NCI-H1436 treated with DMSO at 0.1 percent for 48 hours (cell line): Measurements from ENCODE around the gene ZNF335.
"Not testable (repeated sequence)": the region's sequence is repeated elsewhere in the genome, so short reads cannot be mapped to it uniquely, and the experiment has no call there.

Experiments used
- DNase-seq: peaks from one replicate; lab custom pipeline; 2025; lab: John Stamatoyannopoulos, UW

Gene ZNF335

DNA sequence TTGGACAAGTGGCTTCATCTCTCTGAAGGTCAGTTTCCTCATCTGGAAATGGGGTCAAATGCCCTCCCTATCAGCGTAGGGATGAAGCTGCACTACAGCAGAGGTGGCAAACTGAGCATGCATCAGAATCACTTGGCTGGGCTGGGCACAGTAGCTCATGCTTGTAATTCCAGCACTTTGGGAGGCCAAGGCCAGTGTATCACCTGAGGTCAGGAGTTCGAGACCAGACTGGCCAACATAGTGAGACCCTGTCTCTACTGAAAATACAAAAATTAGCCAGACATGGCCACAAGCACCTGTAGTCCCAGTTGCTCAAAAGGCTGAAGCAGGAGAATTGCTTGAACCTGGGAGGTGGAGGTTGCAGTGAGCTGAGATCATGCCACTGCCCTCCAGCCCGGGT is 30.0 kb upstream of the ZNF335 start:
- DNase-seq = no peak

DNA sequence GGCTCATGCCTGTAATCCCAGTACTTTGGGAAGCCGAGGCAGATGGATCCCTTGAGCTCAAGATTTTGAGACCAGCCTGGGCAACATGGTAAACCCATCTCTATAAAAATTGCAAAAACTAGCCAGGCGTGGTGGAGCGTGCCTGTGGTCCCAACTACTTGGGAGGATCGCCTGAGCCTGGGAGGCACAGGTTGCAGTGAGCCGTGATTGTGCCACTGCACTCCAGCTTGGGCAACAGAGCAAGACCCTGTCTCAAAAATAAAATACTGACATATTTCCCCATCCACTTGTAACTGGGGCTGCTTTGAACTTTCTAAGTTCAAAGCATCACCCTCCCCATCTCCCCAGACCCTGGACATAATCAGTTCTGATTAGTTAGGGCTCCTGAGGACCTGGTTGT is 29.5 kb upstream of the ZNF335 start:
- DNase-seq = no peak

DNA sequence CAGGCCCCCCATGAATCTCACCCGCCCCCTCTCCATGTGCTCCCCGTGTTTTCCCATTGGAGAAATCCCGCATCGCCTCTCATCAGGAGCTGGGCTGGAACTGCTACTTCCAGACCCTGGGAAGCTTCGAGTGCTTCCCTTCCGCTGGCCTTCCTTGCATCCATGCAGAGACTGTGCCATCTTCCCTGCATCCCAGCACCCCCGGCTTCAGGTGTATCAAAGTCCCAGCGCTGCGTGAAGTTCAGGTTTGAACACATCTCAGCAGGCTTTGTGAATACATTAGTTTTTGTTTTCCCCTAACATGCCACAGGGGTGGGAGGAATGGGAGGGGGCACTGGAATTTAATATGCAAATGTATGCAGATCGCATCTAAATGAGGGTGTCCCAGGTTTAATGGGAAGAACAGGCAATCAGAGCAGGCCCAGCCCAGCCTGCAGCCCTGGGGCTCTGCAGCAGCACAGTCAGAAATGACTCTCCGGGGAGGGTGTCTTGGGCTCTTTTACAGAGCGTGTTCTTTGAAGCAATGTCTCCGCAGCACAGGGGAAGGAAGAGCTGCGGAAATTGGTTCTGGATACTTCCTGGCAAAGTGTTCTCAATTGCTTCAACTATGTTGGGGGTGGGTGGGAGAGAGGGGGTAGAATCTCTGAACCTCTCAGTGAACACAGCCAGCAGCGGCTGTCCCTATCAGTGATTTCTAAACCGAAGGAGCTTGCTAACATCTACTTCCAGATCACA is 28.4 kb upstream of the ZNF335 start:
- no peak for DNase-seq

DNA sequence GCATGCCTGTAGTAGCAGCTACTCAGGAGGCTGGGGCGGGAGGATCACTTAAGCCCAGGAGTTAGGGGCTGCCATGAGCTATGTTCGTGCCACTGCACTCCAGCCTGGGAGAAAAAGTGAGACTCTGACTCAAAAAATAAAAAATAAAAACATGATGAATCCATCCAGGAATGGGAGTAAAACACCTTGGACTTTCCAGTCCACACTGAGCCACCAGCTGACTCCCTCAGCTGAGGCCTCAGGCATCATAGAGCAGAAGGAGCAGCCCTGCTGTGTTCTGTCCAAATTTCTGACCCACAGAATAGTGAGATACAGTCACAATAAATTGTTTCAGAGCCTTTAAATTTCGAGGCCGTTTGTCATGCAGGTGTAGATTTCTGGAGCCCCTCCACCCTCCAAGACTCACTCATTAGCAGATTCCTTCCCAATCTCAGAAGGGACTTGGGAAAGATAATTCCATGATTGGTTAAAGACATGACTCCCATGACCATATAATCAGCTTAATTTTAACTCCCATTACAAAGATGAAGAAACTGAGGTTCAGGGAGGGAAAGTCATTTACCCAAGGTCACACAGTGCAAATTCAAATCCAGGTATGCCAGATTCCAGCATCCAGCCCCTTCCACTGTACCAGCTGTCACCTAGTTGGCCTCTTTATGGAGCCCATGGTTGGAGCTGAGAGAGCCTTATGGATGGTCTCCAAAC is 27.7 kb upstream of the ZNF335 start:
- no peak for DNase-seq

DNA sequence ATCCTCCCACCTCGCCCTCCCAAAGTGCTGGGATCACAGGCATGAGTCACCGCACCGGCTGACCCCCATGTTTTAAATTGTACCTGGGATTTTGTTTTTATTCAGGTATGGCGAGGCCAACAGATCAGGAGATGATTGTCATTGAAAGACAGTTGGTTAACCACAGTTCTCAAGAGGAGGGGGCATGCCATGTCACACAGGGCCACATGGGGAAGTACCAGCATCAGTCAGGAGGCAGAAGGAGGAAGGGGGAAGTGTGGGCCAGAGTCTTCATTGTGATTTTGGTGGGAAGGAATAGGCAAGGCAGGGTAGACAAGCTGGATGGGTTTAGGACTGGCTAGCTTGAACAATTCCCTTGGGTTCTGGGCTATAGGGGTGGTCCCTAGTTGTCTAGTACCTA is 26.8 kb upstream of the ZNF335 start:
- no peak for DNase-seq

DNA sequence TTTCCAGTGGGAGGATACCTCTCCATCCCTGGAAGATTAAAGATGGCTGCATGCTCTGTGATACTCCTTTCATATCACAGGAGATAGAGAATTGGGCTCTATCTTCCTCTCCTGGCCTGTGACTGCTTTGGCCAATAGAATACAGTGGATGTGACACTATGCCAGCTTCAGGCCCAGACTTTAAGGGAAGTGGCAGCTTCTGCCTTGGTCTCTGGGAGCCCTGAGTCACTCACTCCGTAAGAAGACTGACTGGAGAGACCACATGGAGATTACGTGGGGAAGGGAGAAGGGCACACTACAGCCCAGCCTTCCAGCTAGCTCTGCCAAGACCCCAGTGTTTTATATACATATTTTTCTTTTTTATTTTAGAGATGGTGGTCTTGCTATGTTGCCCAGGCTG is 26.3 kb upstream of the ZNF335 start:
- DNase-seq = no peak

DNA sequence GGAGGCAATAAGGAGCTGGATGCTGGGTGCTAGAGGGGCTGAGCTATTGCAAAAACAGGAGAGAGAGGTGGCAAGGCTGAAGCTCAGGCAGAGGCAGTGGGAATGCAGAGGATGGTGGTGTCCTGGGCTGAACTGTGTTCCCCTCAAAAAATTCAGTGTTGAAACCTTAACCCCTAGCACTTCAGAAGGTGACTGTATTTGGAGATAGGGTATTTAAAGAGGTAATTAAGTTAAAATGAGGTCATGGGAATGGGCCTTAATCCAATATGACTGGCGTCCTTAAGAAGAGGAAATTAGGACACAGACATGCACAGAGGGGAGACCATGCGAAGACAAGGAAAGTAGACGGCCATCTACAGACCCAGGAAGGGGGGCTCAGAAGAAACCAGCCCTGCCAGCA is 25.2 kb upstream of the ZNF335 start:
- no peak for DNase-seq

DNA sequence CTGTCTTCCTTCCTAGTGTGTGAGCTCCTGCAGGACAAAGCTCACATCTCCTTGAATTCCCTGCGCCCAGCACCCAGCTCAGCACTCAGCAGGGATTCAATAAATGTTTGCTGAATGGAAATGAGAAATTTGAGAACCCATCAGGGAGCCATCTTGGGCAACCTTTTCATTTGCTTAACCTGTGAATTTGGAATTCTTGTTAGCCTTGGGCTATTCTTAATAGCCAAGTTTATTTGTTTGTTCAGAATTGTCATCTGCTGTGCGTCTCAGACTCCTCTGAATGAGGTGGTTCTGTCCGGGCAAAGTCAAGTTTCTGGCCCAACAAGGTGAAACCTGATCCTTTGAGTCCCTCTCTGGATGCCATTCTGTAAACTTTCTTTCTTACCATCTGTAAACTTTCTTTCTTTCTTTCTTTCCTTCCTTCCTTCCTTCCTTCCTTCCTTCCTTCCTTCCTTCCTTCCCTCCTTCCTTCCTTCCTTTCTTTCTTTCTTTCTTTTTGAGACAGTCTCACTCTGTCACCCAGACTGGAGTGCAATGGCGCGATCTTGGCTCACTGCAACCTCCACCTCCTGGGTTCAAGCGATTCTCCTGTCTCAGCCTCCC is 23.6 kb upstream of the ZNF335 start:
- not testable (repeated sequence) for DNase-seq

DNA sequence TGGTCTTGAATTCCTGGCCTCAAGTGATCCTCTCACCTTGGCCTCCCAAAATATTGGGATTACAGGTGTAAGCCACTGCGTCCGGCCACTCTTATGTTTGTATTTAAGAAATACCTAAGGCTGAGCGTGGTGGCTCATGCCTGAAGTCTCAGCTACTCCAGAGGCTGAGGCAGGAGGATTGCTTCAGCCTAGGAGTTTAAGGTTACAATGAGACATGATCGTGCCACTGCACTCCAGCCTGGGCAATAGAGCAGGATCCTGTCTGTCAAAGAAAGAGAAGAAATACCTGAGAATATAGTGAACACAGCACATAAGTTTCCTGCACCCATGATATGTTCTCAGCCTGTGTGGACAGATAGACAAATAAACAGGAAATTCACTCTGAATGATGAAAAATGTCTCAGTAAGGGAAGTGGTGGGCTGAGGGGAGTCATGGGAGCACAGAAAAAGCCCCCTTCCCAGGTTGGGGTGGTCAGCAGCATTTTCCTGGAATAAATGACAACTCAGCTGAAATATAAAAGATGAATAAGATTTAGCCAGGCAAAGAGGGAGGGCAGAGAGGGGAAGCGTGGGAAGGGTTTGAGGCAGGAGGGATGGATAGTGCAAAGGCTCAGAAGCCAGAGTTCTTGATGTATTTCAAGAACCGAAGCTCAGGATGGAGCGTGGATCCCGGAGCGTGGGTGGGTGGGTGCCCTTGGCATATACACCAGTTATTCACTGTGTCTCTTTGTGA is 22.9 kb upstream of the ZNF335 start:
- DNase-seq = no peak

DNA sequence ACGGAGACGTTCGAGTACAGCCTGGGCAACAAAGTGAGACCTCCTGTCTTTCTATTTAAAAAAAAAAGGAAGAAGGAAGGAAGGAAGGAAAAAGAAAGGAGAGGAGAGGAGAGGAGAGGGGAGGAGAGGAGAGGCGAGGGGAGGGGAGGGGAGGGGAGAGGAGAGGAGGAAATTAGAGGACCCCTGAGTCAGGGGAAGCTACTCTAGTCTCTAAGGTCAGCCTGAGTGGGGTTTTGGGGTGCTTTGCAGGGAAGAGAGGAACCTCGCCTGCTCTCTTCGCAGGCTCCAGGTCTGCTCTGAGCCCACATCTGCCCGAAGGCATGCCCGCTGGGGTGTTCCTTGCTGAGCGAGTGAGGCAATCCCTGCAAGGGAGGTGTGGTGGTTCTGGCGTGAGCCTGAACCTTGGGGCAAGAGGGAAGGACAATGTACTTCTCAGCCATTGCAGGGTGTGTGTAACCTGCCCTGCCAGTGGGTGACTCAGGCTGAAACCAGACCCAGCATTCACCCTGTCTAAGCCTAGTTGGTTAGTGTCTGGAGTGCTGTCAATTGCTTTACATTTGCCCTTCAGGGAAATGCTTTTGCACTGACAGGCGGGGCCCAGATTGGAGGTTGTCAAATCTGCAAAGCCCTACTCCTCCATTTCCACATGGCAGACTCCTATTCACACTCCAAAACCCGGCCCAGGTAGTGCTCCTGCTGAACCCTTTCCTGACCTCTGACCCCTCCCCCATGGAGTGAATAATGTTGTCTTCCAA is 21.4 kb upstream of the ZNF335 start:
- DNase-seq = no peak

DNA sequence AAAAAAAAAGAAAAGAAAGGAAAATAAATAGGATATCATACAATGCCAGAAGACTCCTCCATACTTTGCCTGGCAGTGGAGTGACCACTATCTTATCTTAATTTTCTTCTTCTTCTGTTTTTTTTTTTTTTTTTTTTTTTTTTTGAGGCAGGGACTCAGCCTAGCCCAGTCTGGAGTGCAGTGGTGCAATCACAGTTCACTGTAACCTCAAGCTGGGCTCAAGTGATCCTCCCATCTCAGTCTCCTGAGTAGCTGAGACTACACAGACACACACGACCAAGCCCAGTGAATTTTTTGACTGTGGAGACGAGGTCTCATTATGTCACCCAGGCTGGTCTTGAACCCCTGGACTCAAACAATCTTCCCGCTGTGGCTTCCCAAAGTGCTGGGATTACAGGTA is 19.6 kb upstream of the ZNF335 start:
- DNase-seq = no peak

DNA sequence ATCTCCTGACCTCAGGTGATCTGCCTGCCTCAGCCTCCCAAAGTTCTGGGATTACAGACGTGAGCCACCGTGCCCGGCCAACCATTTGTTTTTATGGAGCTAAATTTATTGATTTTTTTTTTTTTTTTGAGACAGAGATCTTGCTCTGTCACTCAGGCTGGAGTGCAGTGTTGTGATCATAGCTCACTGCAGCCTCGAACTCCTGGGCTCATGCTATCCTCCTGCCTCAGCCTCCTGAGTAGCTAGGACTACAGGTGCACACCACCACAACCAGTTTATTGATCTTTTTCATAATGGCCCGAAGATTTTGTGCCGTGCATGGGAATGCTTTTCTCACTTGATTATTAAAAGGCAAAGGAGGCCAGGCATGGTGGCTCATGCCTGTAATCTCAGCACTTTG is 16.8 kb upstream of the ZNF335 start:
- DNase-seq = not testable (repeated sequence)

DNA sequence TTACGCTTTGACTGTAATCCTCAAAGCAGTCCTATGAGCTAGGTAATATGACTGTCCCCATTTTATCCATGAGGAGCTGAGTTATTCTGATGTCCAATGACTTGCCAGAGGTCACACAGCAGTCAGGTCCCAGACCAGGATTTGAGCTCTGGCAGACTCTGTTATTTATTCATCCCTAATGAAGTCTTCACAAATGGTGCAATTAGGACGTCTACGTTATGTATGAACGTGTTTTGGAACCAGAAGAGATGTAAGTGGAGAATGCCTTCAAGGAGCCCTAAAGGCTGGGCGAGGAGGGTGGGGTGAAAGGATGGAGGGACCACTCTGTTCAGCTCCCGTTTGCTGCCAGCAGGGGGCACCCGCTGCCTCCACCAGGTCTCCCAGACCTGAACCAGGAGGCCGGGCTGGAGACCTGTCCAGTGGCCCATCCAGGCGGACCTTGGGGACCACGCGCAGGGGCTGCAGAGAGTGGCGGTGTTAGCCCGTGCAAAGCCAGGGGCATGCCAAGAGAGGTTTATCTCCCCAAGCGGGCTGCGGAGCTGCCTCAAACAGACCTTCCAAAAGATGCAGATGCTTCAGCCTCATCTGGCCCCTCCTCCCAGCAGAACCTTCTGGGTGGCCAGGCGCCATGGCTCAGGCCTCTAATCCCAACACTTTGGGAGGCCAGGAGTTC is 15.2 kb upstream of the ZNF335 start:
- DNase-seq = no peak

DNA sequence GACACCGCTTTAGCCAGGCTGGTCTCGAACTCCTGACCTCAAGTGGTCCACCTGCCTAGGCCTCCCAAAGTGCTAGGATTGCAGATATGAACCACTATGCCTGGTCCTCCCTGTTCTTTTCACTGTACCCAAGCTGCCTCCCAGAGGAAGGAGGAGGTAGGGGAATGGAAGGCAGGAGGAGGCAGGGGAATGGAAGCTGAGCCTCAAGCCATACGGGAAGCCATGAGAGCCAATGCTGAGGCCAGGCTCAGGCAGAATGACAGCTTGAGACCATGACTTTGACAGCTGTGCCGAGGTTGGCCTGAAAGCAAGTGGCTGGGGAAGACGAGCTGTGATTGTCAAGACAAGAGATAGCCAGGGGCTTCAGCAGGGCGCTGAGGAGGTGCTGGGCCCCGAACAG is 13.6 kb upstream of the ZNF335 start:
- no peak for DNase-seq

DNA sequence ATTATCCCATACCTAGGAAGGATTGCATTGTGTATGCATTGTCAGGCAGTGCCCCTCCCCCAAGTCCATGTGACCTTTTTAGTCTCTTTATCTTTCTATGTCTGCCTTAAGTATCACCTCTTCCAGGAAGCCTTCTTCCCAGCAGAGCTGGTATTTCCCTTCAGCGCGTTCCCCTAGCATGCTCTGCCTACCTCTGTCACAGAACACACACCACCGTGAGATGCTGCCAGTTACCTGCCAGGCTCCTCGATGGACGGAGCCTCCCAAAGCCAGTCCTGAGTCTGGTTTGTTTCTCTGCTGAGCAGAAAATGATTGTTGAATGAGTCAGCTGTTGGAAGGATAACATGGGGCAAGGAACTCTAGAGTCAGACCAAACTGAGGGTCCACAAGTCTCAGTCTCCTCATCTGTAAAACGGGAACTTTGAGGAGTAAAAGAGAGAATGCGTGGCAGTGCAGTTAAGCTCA is 11.3 kb upstream of the ZNF335 start:
- no peak for DNase-seq

DNA sequence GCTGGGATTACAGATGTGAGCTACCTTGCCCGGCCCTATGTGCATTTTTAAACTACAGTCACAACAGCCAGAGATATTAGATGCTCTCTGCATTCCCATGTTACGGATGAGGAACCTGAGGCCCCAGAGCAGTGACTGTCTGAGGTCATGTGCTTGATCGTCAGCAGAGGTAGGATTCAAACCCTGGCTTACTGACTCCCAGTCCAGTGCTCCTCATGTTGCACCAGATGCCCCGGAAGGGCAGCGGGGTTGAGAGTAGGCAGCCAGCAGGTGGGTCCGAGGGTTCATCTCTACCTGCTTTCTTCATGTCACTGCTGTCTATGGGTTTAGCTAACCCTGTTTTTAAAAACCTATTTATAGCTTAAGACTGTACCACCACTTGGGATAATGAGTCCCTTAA is 9.3 kb upstream of the ZNF335 start:
- DNase-seq = no peak

DNA sequence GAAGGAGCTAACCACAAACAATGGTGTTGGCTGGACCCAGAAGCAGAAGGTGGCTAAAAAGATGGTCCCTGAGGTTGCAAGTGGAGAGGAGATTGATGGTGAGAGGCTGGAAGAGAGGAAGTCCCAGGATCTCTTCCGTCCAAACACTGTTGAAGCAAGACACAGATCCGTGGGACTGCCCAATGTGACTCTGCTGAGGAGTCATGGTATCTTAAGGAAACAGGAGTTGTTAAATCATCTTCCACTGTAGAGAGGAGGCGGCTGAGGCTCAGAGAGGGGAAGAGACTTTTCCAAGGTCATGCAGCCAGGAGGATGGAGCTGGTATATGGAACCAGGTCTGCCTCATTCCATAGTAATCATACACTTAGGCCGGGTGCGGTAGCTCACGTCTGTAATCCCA is 4.1 kb upstream of the ZNF335 start:
- DNase-seq = no peak

DNA sequence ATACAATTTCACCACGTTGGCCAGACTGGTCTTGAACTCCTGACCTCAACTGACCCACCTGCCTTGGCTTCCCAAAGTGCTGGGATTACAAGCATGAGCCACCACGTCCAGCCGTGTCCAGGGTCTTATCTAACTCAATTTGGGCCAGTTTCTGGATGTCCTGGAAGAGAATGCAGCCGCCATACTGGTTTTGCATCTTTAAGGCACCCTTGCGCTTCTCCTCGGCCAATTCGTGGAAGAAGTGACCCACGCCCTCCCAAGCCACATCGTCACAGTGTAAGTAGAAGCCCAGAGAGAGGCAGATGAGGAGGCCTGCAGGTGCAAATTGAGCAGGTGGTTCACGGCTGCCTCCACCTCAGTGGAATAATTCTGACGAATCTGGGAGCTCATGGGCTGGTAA is 3.7 kb upstream of the ZNF335 start:
- DNase-seq = no peak

DNA sequence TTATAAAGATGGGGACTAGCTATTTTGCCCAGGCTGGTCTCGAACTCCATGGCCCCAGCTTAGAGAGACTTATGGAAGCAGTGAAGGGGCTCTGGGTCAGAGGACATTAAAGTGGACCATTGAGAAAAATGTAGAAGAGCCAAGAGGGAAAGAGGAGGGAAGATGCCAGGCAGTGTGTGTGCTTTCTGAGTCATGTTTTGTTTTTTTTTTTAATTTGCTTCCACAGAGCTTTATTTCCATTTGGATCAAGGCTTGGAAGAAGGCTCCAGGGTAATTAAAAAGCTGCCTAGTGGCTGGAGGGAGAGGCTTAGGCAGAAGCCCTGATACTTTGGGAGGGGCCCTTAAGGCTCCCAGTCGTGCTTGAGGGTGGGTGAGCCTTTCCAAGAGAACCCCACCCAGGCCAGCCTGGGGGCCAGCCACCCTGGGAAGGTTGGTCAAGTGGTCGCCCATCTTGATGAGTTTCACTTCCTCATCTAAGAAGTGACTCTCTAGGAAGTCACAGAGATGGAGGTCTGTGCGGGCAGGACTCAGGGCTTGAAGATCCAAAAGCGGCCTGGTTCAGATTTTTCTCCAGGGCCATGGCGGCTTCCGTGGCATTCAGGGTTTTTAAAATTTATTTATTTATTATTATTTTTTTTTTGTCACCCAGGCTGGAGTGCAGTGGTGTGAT is 3.0 kb upstream of the ZNF335 start:
- DNase-seq = no peak

DNA sequence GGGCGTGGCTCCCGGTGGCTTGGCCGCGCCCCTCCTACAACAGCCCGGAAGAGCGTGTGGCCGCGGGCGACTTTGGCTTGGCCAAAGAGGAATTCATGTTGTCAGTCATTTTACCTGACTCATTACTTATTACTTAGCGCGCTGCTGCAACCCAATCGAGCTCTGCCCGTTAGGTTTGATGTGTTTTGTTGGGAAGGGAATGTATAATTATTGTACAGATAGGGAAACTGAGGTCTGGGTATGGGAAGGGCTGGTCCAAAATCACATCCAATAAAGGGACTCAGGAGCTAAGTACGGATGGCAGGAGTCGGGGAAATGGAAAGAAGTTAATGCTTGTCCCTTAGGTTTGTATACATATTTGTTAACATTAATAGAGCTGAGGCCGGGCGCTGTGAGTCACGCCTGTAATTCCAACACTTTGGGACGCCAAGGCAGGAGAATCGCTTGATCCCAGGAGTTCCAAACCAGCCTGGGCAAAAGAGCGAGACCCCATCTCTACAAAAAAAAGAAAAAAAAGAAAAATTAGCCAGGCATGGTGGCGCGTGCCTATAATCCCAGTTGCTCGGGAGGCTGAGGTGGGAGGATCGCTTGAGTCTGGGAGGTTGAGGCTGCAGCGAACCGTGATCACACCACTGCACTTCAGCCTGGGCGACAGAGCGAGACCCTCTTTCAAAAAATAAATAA is 639 bp upstream of the ZNF335 start:
- no peak for DNase-seq

DNA sequence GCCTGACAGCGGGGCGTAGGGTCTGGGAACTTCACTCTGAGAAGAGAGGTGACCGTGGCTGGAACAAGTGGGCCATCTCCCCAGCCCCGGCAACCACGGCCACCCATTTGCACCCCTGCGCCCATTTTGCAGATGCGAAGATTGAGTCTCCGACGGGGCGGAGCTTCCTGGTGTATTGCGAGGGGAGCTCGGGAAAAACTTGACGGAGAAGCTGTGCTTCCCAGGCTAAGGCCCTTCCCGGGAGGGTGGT is 653 bp downstream of the ZNF335 start:
- no peak for DNase-seq
